Activated CD8-positive, alpha-beta memory T cell treated with anti-CD3 and anti-CD28 coated beads, Interleukin-2, amount 50 U/mL, for 48 hours (primary cell): ENCODE results near the gene KRT17.
"Not testable (repeated sequence)": the region's sequence is repeated elsewhere in the genome, so short reads cannot be mapped to it uniquely, and the experiment has no call there.

Experiments
- DNase-seq: peaks from one replicate; pipeline ENCODE4 v3.0.0-alpha.2; 2020

Gene KRT17

GRCh38 chr17:41653892-41654677 is 29.7 kb upstream of the KRT17 start:
- DNase-seq = no peak

- no peak for DNase-seq
These were observed 29.0 kb upstream of the KRT17 start for GRCh38 chr17:41653421-41653820.

GRCh38 chr17:41652461-41652970 is 28.1 kb upstream of the KRT17 start:
- no peak for DNase-seq

- DNase-seq = no peak
These were observed 27.5 kb upstream of the KRT17 start for GRCh38 chr17:41651625-41652460.

DNA sequence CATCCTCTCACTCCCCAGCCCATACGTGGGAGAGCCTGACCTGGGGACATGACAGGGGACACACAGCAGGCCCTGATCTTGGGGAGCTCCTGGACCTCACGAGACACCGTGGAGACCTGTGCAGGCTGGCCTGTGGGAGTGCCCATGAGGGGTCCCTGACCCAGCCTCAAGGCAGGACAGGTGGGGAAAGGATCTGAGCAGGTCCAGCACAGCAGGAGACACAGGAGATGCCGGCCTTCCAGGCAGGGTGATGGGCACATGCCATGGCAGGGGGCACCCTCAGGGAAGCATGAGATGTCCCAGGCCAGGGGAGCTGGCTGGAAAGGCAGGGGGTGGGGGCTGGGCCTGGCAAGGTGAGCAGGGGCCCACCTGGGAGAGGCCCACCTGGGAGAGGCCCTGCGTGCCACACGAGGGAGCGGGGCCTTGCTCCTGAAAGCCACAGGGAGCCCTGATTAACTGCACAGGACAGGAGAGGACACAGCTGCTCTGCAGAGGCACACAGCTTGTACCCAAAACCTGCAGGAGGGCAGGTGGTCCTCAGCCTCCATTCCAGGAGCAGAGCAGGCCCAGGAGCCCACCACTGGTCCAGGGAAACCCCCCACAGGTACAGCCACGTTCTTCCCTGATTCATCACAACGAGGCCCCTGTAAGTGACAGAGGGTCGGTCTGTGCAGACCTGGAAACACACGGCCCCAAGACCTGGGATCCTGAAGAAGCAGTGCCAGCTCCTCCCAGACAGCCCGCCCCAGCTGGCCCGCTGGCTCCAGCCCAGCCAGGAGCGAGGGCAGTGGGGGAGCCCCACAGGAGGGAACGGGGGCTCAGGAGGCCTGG is 26.6 kb upstream of the KRT17 start:
- no peak for DNase-seq

GRCh38 chr17:41649923-41650519 is 25.6 kb upstream of the KRT17 start:
- DNase-seq = no peak

DNA sequence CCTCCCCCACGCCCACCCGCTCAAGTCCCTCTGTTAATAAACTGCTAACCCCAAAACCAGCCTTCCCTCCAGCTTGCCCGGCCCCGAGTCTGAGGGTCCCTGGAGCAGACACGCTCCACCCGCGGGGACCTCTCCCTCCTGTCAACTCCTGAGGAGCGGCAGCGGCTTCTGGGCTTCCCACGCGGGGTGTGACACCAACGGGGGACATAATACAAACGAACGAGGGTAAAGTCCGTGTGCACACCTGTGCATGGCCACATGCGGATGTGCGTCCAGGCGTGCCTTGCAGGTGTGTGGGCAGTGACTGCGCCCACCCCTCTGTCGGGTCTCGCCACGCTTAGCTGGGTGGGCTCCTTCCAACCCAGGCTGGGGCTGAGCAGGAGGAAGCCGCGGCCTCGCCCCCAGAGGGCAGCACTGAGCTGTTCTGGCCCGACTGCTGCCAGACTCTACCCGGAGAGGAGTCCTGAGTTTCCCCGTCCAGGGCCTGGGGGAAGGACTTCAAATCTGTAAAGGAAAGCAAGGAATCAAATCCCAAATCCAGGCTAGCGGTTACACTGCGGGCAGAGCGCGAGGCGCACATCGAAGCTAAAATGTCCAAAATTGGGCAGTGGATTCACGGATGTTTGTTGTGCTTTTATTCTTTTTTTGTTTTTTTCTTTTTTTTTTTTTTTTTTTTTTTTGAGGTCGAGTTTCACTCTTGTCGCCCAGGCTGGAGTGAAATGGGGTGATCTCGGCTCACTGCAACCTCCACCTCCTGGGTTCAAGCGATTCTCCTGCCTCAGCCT is 24.2 kb upstream of the KRT17 start:
- peak; percentile 97 for DNase-seq

DNA sequence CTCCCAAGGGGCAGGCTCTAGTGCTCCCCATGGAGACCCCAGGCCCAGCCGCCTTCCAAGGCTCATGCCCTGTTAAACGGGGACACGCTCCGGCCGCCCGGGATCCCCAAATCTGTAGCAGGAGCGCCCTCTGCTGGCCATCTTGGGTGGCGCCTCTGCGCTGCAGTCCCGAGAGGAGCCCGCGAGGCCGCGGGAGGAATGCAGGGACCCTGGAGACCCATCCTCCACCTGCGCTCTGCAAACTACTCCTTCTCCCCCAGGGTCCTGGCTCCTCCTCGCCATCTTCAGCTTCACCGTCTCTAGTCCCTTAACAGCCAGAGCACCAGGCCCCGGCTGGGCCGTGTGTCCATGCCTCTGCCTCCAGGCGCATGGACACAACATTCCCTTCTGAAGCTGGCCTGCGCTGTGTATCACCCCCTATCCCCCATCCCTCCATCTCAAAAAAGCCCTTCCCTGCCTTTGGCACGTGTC is 23.6 kb upstream of the KRT17 start:
- peak; percentile 100 for DNase-seq

GRCh38 chr17:41647038-41647813 is 22.9 kb upstream of the KRT17 start:
- DNase-seq = no peak

GRCh38 chr17:41642252-41643156 is 18.1 kb upstream of the KRT17 start:
- DNase-seq = no peak

DNA sequence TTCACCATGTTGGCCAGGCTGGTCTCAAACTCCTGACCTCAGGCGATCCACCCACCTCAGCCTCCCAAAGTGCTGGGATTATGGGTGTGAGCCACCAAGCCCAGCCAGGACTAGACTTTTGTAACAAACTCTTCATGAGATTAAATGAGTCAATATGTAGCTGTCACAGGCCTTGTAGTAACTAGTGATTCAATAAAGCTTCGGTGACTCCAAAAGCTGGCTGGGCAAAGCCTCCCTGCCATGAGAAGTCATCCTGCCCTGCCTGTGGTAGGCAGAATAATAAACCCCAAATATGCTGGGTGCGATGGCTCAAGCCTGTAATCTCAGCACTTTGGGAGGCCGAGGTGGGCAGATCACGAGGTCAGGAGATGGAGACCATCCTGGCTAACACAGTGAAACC is 16.2 kb upstream of the KRT17 start:
- not testable (repeated sequence) for DNase-seq

DNA sequence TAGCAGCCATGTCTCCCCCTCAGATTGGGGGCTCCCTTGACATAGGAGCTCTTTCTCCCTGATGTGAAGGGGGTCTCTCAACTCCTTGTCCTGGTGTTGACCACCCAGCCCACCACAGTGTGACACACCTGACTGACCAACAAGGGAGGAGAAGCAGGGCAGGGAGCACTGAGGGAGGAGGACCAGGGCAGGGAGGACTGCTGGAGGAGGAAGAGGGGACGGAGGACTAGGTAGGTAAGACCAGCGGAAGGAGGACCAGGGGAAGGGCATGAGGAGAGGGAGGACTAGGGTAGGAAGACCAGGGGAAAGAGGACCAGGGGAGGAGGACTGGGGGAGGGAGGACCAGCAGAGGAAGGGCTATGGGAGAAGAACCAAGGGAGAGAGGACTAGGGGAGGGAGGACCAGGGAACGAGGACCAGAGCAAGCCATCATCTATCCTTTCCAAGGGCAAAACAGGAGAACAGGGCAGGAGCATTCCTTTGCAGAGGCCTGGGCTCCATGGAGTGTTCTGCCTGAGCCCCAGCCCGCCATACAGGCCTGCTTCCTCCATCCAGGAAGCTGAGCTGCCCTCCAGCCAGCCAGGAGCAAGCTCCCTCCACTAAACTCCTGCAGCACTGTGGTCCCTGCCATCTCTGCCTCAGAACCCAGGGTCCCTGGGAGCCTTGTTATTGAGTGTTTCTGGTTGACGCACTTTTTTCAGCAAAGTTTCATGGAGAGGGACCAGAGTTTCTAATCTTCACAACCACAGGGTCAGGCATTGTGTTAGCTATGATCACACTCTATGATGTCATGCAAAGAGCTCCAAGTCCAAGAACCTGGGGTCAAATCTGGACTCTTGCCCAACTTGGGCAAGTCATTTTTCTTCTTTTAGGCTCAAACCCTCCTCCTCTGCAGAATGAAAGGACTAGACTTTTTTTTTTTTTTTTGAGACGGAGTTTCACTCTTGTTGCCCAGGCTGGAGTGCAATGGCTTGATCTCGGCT is 15.4 kb upstream of the KRT17 start:
- no peak for DNase-seq

DNA sequence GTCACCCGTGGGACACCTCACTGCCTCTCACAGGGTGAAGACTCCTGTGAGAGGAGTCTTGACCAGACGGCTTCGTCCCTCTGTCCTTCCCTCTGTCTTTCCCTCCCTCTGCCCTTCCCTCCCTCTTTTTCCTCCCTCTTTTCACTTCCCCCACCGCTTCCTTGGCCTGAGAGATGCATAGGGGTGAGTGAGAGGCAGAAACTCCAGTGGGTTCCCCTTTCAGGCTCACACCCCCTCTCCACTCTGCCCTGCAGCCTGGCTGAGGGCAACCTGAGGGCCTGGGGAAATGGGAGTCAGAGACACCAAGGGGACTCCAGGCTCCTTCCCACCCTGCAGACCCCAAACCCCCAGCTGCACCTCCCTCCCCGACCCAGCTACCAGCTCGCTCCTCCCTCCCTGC is 14.6 kb upstream of the KRT17 start:
- DNase-seq = no peak

DNA sequence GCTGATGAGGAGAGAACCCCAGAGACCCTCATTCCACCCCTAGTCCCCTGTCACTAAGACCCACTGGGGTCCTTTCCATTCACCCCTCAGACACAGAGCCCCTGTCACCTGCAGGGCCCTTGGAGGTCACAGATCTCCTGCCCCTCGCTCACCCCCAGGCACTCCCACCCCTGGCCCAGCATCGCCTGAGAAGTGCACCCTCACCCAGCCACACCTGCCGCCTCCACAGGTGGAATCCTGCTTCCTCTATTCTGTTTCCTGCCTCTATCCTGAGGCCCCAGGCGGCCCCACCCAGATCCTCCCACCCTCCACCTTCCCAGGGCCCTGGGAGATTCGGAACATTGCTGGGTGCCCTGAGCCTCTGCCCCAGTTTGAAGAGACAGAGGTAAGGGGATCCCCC is 13.8 kb upstream of the KRT17 start:
- no peak for DNase-seq

- DNase-seq = no peak
These were observed 12.3 kb upstream of the KRT17 start for GRCh38 chr17:41636652-41637051.

DNA sequence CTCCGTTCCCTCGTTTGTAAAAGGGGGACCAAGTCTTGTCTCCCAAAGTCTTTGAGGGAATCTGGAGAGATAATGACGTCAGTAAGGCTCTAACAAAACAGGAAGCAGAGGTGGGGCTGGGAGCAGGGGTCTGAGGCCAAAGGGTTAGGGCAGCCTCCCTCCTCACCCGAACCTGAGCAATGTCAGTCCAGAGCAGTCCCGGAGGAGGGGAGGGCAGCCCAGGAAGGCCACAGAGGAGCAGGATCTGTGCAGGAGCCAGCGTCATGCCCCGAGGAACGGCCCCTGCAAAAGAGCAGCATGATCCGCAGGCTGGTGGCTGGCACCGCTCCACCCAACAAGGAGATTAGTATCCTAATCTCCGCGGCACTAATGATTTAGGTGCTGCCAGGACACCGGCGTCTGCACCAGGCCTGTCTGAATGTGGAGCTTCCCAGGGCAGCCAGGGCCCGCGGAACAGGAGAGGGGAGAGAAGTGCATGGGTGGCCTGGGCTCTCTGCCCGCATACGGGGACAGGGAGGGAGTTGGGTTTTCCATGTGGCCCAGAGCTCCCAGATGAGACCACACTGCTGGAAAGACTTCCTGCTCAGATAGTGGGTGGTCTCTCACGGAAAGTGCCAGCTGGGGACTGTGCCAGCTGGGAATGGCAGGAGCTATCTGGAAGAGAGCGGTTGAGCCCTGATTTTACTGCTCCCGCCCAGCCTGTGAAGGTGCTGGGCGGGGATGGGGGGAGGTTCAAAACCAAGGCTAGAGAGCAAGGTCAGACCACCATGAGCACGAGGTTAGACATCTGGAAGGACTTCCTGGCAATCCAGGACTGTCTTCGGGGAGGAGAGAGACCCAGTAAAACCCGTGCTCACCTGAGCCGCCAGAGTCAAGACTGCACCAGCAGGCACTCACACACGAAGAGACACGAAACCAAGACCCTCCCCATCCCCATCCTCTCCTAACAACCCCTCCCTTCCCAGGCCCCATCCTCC is 11.0 kb upstream of the KRT17 start:
- DNase-seq = no peak

- no peak for DNase-seq
These were observed 10.3 kb upstream of the KRT17 start for GRCh38 chr17:41634639-41635038.
